HEK293T (cell line): ENCODE measurements around the gene TEX50.
"Not testable (repeated sequence)": the region's sequence is repeated elsewhere in the genome, so short reads cannot be mapped to it uniquely, and the experiment has no call there.

Experiments used
- CTCF ChIA-PET: fragments of 350-600 bp; formaldehyde crosslinking; extraction: SDS; loops from one replicate; lab custom pipeline; 2021; ENCODE audit warnings: antibody characterized with exemption, inconsistent platforms; lab: Yijun Ruan, JAX
- POLR2A ChIA-PET: fragments of 350-600 bp; formaldehyde crosslinking; extraction: SDS; loops from one replicate; lab custom pipeline; 2020; ENCODE audit warnings: antibody characterized with exemption, inconsistent platforms; lab: Yijun Ruan, JAX
- DNase-seq: peaks from one replicate; pipeline ENCODE4 v3.0.0; 2012; ENCODE audit warnings: mixed read lengths; ENCODE audit errors: extremely low spot score
- ARNT ChIP-seq: fragments of 450-650 bp; IDR thresholded peaks from 2 replicates; pipeline ENCODE4 v1.6.1; 2017; ENCODE audit warnings: mild to moderate bottlenecking
- BHLHE40 ChIP-seq: fragments of 450-650 bp; IDR thresholded peaks from 2 replicates; pipeline ENCODE4 v1.6.1; 2016; ENCODE audit warnings: mild to moderate bottlenecking, moderate library complexity, borderline replicate concordance
- CTBP1 ChIP-seq: fragments of 450-650 bp; IDR thresholded peaks from 2 replicates; pipeline ENCODE4 v1.6.1; 2016; ENCODE audit warnings: borderline replicate concordance
- ELF4 ChIP-seq: fragments of 450-650 bp; IDR thresholded peaks from 2 replicates; pipeline ENCODE4 v1.6.1; 2017; ENCODE audit warnings: antibody characterized with exemption
- FOXA1 ChIP-seq: fragments of 450-650 bp; IDR thresholded peaks from 2 replicates; pipeline ENCODE4 v1.6.1; 2016; ENCODE audit warnings: mild to moderate bottlenecking
- FOXK2 ChIP-seq: fragments of 450-650 bp; IDR thresholded peaks from 2 replicates; pipeline ENCODE4 v1.6.1; 2016; ENCODE audit warnings: mild to moderate bottlenecking
- FOXM1 ChIP-seq: fragments of 450-650 bp; IDR thresholded peaks from 2 replicates; pipeline ENCODE4 v1.6.1; 2017; ENCODE audit warnings: mild to moderate bottlenecking, borderline replicate concordance
- HDGF ChIP-seq: fragments of 450-650 bp; IDR thresholded peaks from 2 replicates; pipeline ENCODE4 v1.6.1; 2017; ENCODE audit warnings: antibody characterized with exemption, borderline replicate concordance
- L3MBTL2 ChIP-seq: fragments of 450-650 bp; conservative IDR thresholded peaks from 2 replicates; pipeline ENCODE4 v1.6.1; 2016; ENCODE audit warnings: mild to moderate bottlenecking
- LEF1 ChIP-seq: fragments of 450-650 bp; IDR thresholded peaks from 2 replicates; pipeline ENCODE4 v1.6.1; 2017; ENCODE audit warnings: mild to moderate bottlenecking, borderline replicate concordance
- NFRKB ChIP-seq: fragments of 450-650 bp; IDR thresholded peaks from 2 replicates; pipeline ENCODE4 v1.6.1; 2016; ENCODE audit warnings: mild to moderate bottlenecking, moderate library complexity
- SP1 ChIP-seq: fragments of 450-650 bp; IDR thresholded peaks from 2 replicates; pipeline ENCODE4 v1.6.1; 2017
- SUZ12 ChIP-seq: fragments of 450-650 bp; IDR thresholded peaks from 2 replicates; pipeline ENCODE4 v1.6.1; 2016; ENCODE audit warnings: mild to moderate bottlenecking
- TARDBP ChIP-seq: fragments of 450-650 bp; IDR thresholded peaks from 2 replicates; pipeline ENCODE4 v1.6.1; 2016
- ZNF384 ChIP-seq: fragments of 450-650 bp; IDR thresholded peaks from 2 replicates; pipeline ENCODE4 v1.6.1; 2016
- TF ChIP-seq, protein P1 (sequence below): fragments of 450-650 bp; IDR thresholded peaks from 2 replicates; pipeline ENCODE4 v1.6.1; 2016

Gene TEX50

DNA sequence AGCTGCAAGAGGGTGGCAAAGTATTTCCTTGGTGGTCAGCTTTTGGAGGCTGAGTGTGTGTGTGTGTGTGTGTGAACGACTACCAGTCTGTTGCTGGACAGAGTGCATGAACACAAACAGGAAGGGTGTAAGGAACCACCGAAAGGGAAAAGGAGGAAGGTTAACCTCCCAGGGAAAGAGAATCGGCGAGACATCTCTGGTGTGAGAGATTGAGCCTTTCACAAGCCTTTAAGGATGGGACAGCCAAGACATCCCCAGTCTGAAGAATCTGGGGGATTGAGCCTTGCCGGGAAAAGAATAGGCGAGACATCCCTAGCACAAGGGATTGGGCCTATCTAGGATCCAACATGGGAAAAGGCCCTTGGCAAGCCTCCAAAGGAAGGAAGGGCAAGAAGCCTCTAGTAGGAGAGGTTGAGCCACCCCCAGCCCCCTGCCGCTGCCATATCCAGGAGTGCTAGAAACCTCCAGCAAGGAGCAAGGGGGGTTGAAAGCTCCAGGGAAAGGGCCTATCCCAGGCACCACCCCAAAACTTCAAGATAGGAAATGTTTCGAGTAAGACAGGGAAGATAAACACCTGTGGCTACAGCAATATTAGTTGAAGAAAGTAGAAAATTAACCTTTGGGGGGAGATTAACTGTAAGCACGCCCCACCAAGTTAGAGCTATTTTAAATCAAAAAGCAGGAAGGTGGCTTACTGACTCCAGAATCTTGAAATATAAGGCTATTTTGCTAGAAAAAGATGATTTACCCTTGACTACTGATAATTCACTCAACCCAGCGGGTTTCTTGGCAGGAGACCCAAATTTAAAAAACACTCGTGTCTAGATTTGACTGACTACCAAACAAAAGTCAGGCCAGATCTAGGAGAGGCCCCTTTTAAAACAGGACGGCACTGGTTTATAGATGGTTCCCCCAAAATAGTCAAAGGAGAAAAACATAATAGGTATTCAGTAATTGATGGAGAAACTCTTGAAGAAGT lies 3.2 kb downstream of the TEX50 start:
- DNase-seq: no peak
- CTCF ChIA-PET: no interaction called here
- TF ChIP-seq L3MBTL2 (no peak), FOXK2 (no peak), ZNF384 (no peak), TARDBP (no peak), NFRKB (no peak), FOXM1 (no peak), SUZ12 (no peak), BHLHE40 (no peak), ARNT (no peak), FOXA1 (no peak), HDGF (no peak), CTBP1 (no peak), ELF4 (no peak)
- TF ChIP-seq, protein P1, sequence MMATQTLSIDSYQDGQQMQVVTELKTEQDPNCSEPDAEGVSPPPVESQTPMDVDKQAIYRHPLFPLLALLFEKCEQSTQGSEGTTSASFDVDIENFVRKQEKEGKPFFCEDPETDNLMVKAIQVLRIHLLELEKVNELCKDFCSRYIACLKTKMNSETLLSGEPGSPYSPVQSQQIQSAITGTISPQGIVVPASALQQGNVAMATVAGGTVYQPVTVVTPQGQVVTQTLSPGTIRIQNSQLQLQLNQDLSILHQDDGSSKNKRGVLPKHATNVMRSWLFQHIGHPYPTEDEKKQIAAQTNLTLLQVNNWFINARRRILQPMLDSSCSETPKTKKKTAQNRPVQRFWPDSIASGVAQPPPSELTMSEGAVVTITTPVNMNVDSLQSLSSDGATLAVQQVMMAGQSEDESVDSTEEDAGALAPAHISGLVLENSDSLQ: no peak
- POLR2A ChIA-PET: no interaction called here

DNA sequence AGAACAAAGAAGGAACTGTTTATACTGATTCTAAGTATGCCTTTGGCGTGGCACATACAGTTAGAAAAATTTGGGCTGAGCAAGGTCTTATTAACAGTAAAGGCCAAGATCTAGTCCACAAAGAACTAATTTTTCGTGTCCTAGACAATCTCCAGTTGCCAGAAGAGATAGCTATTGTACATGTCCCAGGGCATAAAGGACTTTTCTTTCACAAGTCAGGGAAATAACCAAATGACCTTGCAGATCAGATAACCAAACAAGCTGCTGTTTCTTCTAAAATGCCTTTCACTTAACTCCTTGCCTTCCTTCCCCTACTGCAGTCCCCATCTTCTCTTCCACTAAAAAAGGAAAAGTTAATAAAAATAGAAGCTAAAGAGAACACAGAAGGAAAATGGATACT lies 4.0 kb downstream of the TEX50 start:
- POLR2A ChIA-PET: no interaction called here

DNA sequence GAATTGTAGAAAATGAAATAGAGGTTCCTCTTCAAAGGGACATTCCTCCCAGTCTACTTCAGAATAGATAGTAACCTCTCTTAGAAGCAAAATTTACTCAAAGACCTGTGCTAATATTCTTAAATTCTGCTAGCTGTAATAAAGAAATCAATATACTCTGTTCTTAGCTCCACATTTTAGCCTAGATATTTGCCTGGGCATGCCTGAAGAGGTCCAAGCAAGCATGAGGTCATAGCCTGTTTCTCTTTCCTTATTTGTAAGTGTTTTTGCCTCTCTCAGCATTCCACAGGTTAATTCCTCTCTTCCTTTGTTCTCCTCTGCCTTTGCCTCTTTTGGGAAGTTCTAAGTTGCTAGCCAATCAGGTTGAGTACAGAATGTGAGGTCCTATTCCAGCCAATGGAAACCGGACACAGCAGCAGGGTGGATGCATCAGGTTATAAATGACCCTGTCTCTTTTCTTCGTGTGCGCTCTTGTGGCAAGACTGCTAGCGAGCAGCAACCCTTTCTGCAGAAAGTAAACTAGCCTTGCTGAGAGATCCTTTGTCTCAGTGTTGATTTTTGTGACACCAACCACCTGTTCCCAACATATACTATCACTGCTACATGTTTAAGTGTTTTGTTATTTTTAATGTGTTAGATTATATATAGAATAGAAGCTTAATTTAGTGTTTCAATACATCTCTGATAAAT lies 7.5 kb downstream of the TEX50 start:
- DNase-seq, CTCF ChIA-PET, POLR2A ChIA-PET: not testable (repeated sequence)

More for the DNA sequence above, 4.0 kb downstream of the TEX50 start:
- CTCF ChIA-PET: no interaction called here
- no peak for DNase-seq
- TF ChIP-seq ARNT: no peak
- no peak for TF ChIP-seq ZNF384
- TF ChIP-seq BHLHE40: no peak
- no peak for TF ChIP-seq HDGF
- TF ChIP-seq FOXA1: no peak
- TF ChIP-seq FOXM1: no peak
- no peak for TF ChIP-seq SUZ12
- no peak for TF ChIP-seq L3MBTL2
- TF ChIP-seq, protein P1: no peak
- TF ChIP-seq NFRKB: no peak
- no peak for TF ChIP-seq FOXK2
- TF ChIP-seq CTBP1: no peak
- TF ChIP-seq TARDBP: no peak
- TF ChIP-seq SP1: no peak
- TF ChIP-seq ELF4: no peak
- no peak for TF ChIP-seq LEF1

DNA sequence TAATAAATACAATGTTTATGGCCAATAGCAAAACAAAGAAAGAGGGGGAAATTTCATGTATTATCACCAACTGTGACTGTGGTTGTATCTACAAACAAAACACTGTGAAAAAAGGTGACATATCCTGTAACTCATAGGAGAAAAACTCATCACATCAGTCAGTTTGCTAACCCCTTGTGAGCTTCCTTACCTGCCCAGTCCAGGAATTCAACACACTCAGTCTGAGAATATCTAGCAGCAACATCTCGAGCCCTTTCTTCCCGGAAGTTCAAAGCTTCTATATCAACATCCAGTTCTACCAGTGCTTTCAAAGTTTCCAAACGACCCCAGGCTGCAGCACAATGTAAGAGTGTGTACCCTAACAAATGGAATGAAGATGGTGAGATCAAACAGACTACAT lies 11.5 kb downstream of the TEX50 start:
- TF ChIP-seq, protein P1: no peak
- no peak for TF ChIP-seq ELF4
- TF ChIP-seq NFRKB: no peak
- TF ChIP-seq FOXM1: no peak
- no peak for TF ChIP-seq BHLHE40
- no peak for TF ChIP-seq HDGF
- no peak for TF ChIP-seq FOXK2
- no peak for TF ChIP-seq SUZ12
- ChIA-PET CTCF (no interaction called here), POLR2A (no interaction called here)
- no peak for DNase-seq

DNA sequence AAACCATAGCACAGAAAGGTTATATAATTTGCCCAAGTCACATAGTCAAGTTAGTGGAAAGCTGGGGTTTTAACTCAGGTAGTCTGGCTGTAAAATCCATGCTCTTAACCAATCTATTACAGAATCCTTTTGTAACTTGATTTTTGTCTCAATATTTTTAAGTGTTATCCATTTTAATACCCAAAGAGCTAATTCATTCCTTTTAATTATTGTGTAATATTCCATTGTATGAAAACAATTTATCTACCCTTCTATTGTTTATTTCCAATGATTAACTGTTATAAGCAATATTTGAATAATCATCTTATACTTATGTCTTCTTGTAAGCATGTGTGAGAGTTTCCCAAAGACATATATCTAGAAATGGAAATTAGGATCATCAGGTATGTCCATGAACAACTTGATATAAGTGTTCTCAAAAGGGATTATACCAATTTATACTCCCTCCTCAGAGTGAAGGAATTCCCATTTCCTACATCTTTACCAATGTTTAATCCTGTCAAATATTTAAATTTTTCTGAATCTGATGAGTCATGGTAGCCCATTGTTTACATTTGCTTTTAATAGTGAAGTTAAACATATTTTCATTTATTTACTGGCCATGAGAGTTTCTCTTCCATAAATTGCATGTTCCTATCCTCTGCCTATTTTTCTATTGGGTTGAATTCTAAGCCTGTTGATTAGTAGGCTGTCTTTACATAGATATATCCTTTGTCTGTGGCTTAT lies 13.9 kb downstream of the TEX50 start:
- TF ChIP-seq FOXM1 (no peak), FOXK2 (no peak), SP1 (no peak), ZNF384 (no peak), SUZ12 (no peak), TARDBP (no peak), L3MBTL2 (no peak), NFRKB (no peak), FOXA1 (no peak), ELF4 (no peak), ARNT (no peak), BHLHE40 (no peak), HDGF (no peak), LEF1 (no peak), CTBP1 (no peak)
- TF ChIP-seq, protein P1: no peak
- CTCF ChIA-PET: no interaction called here
- DNase-seq: no peak
- POLR2A ChIA-PET: no interaction called here
